Kasumi-1 (cell line): ENCODE data around the gene LY86.

Experiments
- DNase-seq, 2 experiments: peaks; one replicate each; lab custom pipeline; 2025; lab: John Stamatoyannopoulos, UW

Gene LY86

DNA sequence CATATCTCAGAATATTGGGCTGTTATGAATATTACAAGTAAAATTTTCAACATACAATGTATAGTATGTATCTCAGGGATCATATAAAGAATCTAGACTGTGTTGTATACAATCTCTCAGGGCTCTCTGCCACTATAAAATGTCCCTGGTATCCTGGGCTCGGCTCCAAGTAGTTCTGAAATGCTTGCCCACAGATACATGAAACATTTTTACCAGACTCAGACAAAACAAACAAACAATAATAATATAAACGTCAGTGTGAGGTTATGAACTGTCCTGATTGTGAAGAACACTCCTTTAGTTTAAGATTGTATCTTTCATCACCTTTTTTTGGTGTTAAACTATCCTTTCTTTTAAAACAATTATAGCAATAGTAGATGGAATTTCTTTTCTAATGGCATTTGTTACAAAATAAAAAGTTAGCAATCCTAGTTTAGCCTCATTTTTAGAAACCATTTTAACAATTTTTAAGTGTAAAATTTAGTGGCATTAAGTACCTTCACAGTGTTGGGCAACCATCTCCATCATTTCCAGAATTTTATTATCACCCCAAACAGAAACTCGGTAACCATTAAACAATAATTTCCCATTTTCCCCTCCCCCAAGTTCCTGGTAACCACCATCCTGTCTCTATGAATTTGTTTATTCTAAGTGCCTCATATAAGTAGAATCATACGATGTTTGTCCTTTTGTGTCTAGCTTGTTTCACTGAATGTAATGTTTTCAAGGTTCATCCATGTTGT lies 17.4 kb upstream of the LY86 start:
- no peak for DNase-seq

DNA sequence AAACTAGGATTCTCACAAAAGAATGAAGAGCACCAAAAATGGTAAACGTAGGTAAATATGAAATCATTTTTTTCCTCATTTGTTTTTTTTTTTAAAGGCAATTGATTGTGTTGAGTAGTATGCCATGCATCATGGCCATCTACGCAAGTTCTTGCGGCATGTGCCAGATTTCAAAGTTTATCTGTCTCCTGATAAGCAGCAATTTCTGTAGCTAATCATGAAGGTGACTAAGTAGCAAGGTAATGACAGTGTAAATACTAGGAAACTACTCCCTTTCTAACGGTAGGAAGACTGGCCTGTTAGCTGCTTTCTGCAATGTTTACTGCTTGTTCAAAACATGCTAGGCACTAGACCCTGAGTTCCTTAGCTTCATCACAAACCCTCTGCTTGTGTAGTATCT lies 13.4 kb upstream of the LY86 start:
- DNase-seq = no peak

DNA sequence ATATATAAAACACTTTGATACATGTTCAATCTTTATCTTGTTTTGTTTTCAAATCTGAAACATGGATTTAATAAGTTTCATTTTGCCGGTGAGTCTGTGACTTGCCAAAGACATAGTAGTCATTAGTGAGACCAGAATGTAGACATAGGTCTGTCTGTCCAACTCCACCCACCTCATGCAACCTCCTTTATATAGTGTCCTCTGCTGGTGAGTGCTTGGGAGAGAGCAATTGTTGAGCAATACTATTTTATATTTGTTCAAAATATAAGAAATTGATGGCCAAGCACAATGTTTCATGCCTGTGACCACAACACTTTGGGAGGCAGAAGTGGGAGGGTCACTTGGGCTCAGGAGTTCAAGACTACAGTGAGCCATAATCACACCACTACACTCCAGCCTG lies 10.8 kb upstream of the LY86 start:
- DNase-seq = no peak

DNA sequence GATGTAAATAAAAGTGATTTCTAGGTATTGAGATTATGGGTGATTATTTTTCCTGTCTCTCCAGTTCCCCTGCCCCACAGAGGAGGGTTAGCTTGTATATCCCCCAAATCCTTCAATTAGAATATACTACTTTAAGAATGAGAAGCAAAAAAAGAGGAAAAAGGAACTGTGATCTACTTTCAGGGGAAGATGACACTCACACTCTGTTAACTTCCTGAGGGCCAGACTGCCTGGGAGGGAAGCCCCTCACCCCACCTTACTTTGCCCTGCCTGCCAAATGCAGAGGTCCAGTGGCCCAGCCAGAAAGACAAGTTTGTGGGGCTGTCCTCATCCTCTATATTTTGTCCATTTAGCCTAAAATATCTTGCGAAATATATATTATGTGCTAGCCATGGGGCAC lies 9.2 kb upstream of the LY86 start:
- peak in 1 of 2 experiments; percentile 24 for DNase-seq

DNA sequence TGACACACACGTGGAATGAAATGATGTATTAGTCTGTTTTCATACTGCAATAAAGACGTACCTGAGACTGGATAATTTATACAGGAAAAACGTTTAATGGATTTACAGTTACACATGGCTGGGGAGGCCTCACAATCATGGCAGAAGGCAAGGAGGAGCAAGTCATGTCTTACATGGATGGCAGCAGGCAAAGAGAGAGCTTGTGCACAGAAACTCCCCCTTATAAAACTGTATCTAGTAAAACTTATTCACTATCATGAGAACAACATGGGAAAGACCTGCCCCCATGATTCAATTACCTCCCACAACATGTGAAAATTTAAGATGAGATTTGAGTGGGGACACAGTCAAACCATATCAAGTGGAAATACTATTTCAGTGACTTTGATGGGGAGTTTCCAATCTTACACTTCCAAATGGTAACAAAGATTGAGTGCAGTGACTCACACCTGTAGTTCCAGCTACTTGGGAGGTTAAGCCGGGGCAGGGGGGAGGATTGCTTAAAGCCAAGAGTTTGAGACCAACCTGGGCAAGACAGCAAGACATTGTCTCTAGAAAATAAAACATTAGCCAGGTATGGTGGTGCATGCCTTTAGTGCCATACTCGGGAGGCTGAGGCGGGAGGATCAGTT lies 8.2 kb upstream of the LY86 start:
- DNase-seq = no peak

DNA sequence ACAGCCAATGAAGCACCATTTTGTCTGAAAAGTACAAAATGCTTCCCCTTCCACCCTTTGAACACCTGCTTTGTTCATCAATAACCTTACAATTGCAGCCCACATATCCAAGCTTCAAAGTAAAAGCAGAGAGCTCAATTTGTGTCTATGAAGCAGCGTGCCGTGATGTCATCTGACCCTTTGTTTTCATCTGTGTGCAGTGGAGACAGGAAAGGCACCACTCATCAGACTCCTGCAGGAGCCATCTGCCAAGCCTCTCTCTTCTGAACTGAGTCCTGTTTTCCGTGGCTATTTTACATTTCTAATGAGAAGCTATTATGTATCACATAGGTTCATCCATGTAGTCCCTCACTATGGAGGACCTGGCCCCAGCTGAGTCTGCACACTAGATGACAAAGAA lies 7.5 kb upstream of the LY86 start:
- DNase-seq = no peak

DNA sequence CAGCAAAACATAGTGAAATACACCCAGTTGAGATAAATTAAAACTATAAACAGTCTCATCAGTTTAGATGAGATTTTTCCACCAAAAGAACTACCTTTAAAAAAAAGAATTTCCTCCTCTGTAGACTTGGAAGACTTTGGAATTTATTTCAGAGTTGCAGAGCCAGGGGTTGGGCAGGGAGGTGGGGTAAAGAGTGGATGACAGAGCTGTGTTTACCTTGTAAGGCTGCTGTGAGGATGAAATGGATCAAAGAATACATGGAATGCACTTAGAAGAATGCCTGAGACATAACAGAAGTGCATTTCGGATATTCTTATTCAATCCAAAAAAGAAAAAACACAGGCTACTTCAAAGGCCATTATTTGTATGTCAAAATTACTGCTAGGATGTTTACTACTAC lies 6.4 kb upstream of the LY86 start:
- no peak for DNase-seq

DNA sequence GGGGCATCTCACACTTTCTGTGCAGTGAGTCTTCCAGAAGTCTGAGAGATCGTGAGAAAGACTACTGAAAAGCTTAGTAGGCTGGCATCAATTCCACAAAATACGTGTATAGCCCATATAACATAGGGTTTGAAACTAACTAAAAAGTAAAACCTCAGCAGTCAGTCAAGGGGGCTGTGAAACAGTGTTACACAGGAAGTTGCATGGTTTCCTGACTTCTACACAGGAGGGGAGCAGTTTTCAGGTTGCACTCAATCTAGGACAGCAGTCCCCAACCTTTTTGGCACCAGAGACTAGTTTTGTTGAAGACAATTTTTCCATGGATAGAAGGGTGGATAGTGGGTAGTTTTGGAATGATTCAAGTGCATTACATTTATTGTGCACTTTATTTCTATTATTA lies 4.7 kb upstream of the LY86 start:
- DNase-seq = no peak

DNA sequence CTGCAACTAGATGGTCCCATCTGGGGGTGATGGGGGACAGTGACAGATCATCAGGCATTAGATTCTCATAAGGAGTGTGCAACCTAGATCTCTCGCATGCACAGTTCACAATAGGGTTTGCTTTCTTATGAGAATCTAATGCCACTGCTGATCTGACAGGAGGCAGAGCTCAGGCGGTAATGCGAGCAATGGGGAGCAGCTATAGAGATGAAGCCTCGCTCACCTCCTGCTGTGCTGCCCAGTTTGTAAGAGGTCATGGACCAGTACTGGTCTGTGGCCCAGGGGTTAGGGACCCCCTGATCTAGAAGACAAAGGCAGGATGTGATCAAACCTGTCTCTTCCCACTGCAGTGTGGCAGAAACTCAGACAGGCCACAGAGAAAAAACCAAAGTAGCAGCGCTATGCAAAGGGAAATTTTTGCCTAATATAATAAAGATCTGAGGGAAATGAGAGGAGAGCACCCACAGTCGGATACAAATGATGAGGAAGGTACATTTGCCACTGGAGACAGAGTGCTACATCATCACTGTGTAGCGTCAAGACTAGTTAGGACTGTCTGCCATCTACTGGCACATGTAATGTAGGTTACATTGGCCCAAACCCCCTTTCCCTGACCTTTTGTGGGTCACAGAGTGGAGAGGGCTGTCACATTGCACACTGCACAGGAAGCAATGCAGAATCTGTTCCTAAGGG lies 4.1 kb upstream of the LY86 start:
- DNase-seq = peak; percentile 15 to 35

DNA sequence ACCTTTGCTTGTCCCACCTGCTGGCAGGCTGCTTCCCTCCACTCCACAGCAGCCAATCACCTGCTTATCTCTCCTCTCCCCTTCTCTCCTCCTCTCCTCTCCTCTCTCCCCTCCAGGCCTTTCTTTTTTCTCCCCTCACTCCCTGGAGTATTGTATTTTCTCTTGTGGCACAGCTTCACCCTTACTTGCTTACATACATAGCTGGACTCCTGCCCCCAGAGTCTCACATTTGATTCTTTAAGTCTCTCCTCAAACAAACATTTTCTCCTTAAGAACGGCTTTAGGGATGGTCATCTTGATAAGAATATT lies 3.6 kb upstream of the LY86 start:
- DNase-seq = no peak

DNA sequence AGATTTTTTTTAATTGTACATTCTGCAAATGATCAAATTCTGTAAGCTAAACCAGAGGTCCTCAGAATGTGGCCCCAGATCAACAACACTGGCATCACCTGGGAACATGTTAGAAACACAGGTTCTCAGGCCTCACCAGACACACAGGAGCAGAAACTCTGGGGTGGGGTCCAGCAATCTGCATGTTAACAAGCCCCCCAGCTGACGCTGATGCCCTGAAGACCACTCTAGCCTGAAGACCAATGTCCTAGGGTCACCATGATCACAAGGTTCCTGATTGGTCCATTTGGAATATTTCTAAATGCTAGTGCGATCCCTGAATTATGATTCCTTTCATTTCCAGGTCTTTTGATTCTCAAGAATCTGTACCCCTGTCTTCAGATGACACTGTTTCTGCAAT lies 2.4 kb upstream of the LY86 start:
- no peak for DNase-seq

DNA sequence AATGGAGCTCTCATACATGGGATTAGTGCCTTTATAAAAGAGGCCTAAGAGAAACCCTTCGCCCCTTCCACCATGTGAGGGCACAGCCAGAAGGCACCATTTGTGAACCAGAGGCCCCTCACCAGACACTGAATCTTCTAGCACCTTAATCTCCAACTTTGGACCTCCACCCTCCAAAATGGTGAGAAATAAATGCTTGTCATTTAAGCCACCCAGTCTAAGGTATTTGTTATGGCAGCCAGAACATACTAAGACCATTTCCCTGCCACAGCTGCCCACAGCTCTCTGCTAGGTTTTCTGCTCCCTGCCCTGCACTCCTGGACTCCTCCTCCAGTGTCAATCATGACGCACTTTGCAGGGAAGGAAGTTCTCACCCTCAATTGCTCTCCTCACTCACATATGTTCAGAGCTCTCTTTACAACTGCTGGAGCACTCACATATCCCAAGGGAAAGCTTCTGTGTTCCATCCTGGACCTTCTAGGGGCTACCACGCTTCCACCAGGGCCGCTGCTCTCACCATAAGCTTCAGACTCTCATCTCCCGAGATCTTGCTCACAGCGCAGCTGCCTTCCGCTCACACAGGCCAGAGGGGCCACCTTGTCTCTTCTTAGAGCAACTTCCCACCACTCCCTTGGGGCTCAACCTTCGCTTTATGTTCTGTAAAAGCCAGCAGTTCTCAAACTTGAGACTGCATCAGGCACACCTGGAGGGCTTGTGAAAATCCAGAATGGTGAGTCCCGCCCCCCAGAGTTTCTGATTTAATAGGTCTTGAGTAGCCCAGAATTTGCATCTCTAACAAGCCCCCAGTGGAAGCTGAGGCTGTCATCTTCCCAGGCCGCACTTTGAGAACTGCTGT lies 1.6 kb upstream of the LY86 start:
- DNase-seq = no peak

DNA sequence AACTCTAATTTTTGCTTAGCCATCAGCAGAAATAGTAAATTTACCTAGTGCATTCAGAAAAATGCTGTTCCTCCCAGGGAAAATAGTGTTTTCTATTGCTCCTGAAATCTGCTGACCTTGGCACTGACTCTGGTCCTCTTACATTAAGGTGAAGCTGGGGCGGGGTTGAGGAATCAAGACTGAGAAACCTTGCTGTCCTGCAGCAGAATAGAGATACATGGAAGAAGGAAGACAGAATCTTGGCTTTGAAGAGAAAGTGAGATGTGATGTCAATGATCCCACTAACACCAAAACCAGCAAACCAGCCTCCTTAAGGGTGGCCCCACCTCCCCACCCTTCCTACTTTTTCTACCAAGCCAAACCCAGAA lies 840 bp upstream of the LY86 start:
- DNase-seq = no peak

DNA sequence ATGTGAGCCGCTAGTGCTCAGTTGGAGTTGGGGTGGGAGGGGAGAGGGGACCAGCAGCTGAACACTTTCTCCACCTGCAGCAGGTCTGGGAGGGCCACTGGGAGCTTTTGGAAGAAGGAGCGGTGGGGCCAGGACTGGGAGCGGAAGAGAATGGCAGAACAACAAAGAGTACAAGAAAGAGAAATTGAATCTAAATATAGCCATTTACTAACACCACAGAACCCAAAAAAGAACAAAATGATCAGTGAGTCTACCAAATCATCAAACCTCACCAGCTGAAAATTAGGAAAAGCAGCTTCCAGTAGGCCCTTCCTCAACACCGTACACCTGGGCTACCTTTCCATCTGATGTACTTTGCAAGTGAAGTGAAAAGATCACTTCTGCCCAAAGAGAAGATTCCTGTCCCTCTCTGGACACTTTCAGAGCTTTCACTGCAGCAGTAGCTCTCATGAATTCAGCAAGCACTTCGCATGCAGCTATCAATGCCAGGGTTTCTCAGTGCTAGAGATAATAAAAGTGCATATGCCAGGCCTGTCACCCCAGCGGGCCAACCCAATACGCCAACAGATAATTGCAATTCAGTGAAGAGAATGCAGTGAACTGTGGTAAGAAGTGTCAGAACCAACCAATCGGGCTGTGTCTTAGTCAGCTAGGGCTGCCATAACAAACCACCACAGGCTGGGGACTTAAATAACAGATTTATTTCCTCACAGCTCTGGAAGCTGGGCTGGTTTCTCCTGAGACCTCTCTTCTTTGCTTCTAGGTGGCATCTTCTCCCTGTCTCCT lies 597 bp downstream of the LY86 start:
- DNase-seq = no peak

DNA sequence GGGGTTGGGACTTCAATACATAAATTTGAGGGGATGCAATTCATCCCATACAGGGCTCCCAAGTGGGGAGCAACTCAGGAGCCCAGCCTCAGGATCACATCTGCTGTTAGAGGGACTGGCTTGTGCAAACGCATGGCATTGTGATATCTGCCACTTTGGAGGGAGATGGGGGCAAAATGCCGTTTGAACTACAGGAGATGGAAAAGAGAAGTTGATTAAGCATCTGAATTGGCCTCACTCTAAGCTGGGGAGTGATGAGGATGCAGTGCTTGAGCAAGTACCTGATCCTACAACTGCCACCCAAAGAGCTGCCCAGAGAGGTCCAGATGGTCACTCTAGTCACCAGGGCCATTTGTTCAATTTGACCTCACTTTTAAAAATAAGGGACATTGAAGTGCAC lies 2.0 kb downstream of the LY86 start:
- no peak for DNase-seq

DNA sequence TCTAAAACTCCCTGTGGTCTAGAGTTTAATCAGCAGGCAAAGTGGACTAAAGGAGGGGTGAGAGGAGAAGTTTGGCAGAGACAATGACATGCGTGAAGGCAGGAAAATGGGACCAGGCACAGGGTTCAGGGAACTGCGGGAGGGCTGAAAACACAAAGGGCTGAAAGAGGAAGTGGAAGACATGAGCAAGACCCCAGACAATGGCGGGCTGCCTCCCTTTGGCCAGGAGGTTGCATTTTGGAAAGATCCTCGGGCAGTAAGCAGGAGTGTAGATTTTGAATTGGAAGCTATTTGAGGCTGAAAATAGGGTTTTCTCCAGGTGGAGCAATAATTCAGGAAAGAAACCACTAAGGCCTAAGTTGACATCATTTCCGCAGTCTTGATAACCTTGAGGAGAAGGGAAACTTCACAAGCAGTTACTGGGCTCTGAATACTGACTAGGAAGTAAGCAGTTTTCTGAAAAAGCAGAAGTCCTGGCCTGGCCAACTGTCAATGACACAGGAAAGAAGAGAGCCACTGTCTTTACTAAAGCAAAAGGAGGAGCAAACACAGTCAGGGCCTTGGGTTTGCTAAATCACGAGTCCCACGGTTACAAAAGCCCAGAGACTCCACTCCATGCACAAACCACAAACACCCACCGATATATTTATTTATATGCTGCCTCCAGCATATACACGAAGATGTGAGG lies 3.4 kb downstream of the LY86 start:
- DNase-seq = peak; percentile 99

DNA sequence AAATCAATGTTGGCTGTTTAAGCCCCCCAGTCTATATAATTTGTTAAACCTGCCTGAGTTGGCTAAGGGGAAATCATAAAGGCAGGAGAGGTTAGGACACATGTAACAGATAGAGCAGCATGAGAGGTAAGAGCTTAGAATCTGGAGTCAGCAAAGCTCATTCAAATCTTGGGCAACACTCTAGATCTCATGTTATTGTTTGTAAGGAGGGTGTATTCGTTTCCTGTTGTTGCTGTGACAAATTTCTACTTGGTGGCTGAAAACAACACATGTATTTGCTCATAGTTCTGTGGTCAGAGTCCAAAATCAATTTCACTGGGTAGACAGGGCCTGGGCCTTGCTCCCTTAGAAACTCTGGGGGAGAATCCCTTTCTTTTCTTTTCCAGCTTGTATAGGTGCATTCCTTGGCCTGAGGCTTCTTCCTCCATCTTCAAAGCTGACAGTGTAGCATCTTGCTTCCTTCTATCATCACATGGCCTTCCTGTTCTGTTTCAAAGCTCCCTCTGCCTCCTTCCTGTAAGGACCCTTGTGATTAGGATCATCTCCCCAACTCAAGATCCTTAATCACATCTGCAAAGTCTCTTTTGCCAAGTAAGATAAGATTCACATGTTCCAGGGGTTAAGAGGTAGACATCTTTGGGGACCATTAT lies 4.4 kb downstream of the LY86 start:
- DNase-seq = no peak

DNA sequence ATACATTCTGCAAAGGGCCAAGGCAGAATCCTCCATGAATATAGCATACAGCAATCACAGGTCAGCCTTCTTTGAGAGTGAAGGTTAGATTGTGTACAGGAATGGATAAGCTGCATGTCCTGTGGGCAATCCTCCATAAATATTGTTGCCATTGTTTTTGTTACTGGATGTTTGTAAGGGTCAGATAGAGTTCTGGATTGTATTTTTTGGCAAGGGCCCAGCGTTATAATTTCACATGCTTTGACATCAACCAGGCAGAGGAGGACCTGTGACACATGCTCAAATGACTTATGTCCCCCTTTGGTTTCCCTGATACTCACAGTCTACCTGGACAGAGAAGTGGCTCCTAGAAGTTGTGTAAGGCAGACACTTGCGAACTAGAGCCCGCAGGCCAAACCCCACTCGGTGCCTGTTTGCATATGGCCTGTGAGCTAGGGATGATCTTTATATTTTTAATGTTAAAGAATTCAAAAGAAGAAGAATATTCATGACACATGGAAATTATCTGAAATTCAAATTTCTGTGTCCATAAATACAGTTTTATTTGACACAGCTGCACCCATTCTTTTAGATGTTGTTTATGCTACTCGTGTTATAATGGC lies 5.4 kb downstream of the LY86 start:
- no peak for DNase-seq

DNA sequence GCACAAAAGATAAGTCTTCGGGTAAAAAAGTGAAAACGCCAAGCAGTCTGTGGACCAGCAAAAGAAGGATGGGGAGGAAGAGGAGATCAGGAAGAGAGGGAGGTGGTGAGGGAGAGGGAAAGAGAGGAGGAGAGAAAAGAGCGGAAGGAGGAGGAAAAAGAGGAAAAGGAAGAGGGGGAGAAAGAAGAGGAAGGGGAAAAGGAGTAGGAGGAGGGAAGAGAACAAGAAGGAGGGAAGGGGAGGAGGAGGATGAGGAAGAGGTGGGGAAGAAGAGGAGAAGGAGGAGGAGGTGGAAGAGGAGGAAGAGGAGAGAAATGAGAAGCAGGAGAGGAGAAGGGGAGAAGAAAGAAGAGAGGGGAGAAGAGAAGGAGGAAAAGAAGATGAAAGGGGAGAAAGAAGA lies 6.5 kb downstream of the LY86 start:
- no peak for DNase-seq

DNA sequence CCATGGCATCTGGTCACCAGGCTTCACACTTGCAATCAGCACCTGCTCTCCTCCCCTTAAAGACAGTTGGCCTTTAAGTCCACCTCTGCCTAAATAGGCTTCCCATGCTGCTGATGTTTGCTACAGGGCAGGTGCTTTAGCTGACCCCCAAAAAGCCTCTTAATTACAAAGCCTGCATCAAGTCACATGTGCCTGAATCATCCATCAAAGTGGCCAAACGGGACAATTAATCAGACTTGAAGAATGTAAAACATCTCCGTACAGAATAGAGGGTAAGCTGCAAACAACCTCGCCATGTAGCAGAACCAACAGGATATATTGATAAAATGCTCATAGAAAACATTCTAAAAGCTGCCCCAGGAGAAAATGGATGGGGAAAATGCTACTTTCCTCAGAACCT lies 7.4 kb downstream of the LY86 start:
- DNase-seq = no peak
